Type B pancreatic cell (in vitro differentiated cells): Measurements from ENCODE around the gene PWP2. TPM values are rescaled to one million over a fixed set of nuclear protein-coding genes. Genes with fewer than 3 reads are reported as not detected.
"Not testable (repeated sequence)": the region's sequence is repeated elsewhere in the genome, so short reads cannot be mapped to it uniquely, and the experiment has no call there.

Source experiments
- DNase-seq: peaks from one replicate; pipeline ENCODE4 v3.0.0; 2021; ENCODE audit warnings: mixed read lengths; ENCODE audit not compliant: unreplicated experiment; ENCODE audit errors: extremely low spot score
- H3K27ac Mint-ChIP-seq: 2 replicates; pipeline ENCODE4 v1.8.0; 2021; ENCODE audit warnings: mild to moderate bottlenecking, mixed read lengths
- H3K27me3 Mint-ChIP-seq: 2 replicates; pipeline ENCODE4 v1.8.0; 2021; ENCODE audit warnings: mixed read lengths
- H3K36me3 Mint-ChIP-seq: 2 replicates; pipeline ENCODE4 v1.8.0; 2021; ENCODE audit warnings: mixed read lengths
- H3K4me1 Mint-ChIP-seq: one replicate; pipeline ENCODE4 v1.8.0; 2021; ENCODE audit warnings: mixed read lengths; ENCODE audit not compliant: unreplicated experiment
- H3K4me3 Mint-ChIP-seq: 2 replicates; pipeline ENCODE4 v1.8.0; 2021; ENCODE audit warnings: mild to moderate bottlenecking, mixed read lengths
- H3K9me3 Mint-ChIP-seq: 2 replicates; pipeline ENCODE4 v1.8.0; 2021; ENCODE audit warnings: mixed read lengths
- total RNA-seq: library from RNA; stranded (reverse); gene quantifications from 2 replicates; pipeline ENCODE4 v1.2.1, GENCODE V29; 2021; ENCODE audit warnings: low replicate concordance

The PWP2 gene
- total RNA-seq, 1 donor from 2014 or later = 5.1 TPM

- not testable (repeated sequence) for H3K9me3 Mint-ChIP-seq, H3K4me1 Mint-ChIP-seq, H3K4me3 Mint-ChIP-seq, DNase-seq, H3K27me3 Mint-ChIP-seq, H3K27ac Mint-ChIP-seq, H3K36me3 Mint-ChIP-seq
These were observed 60.3 kb downstream of the PWP2 start for GRCh38 chr21:44167527-44167926.

- H3K27ac Mint-ChIP-seq, H3K4me3 Mint-ChIP-seq, H3K4me1 Mint-ChIP-seq, H3K9me3 Mint-ChIP-seq, H3K27me3 Mint-ChIP-seq, H3K36me3 Mint-ChIP-seq, DNase-seq: not testable (repeated sequence)
These were observed 63.1 kb downstream of the PWP2 start for GRCh38 chr21:44170326-44170725.

- H3K27ac Mint-ChIP-seq, H3K9me3 Mint-ChIP-seq, H3K4me3 Mint-ChIP-seq, H3K27me3 Mint-ChIP-seq, DNase-seq, H3K36me3 Mint-ChIP-seq, H3K4me1 Mint-ChIP-seq: not testable (repeated sequence)
These were observed 63.7 kb downstream of the PWP2 start for GRCh38 chr21:44170863-44171262.

GRCh38 chr21:44171962-44172572 lies 64.9 kb downstream of the PWP2 start:
- not testable (repeated sequence) for H3K27me3 Mint-ChIP-seq, H3K9me3 Mint-ChIP-seq, H3K4me1 Mint-ChIP-seq, H3K4me3 Mint-ChIP-seq, H3K36me3 Mint-ChIP-seq, H3K27ac Mint-ChIP-seq, DNase-seq

- not testable (repeated sequence) for H3K4me3 Mint-ChIP-seq, H3K36me3 Mint-ChIP-seq, H3K4me1 Mint-ChIP-seq, H3K9me3 Mint-ChIP-seq, DNase-seq, H3K27ac Mint-ChIP-seq, H3K27me3 Mint-ChIP-seq
These were observed 65.5 kb downstream of the PWP2 start for GRCh38 chr21:44172741-44173140.

GRCh38 chr21:44175189-44175588 lies 68.0 kb downstream of the PWP2 start:
- not testable (repeated sequence) for H3K27ac Mint-ChIP-seq, H3K9me3 Mint-ChIP-seq, H3K36me3 Mint-ChIP-seq, H3K4me1 Mint-ChIP-seq, H3K27me3 Mint-ChIP-seq, DNase-seq, H3K4me3 Mint-ChIP-seq

GRCh38 chr21:44176127-44176526 lies 68.9 kb downstream of the PWP2 start:
- H3K27me3 Mint-ChIP-seq, H3K4me1 Mint-ChIP-seq, H3K36me3 Mint-ChIP-seq, H3K4me3 Mint-ChIP-seq, H3K9me3 Mint-ChIP-seq, H3K27ac Mint-ChIP-seq, DNase-seq: not testable (repeated sequence)

Other genes with a start within 250 kb of the PWP2 start
- gene AGPAT3, start 242.2 kb upstream of the PWP2 start, total RNA-seq = 57.6 and 59.2 TPM in 2 replicates
- gene TRAPPC10, start 95.1 kb upstream of the PWP2 start, total RNA-seq = 33.7 and 37.0 TPM in 2 replicates
- gene GATD3, start 26.3 kb downstream of the PWP2 start, total RNA-seq = 6.9 and 13.4 TPM in 2 replicates
- gene ICOSLG, start 133.5 kb downstream of the PWP2 start, total RNA-seq = 5.4 and 13.8 TPM in 2 replicates
- gene DNMT3L, start 154.5 kb downstream of the PWP2 start, total RNA-seq = 0.81 TPM in 1 of 2 replicates, not detected in the other
- 0.12 TPM in 1 of 2 replicates, not detected in the other for gene AIRE, start 178.5 kb downstream of the PWP2 start, total RNA-seq
- 135 and 178 TPM in 2 replicates for gene PFKL, start 192.7 kb downstream of the PWP2 start, total RNA-seq
- 15.1 and 23.1 TPM in 2 replicates for gene CFAP410, start 232.0 kb downstream of the PWP2 start, total RNA-seq
- gene TRPM2, start 246.2 kb downstream of the PWP2 start, total RNA-seq = 0.05 and 0.07 TPM in 2 replicates